Astrocyte of the spinal cord (primary cell): ENCODE results near the gene FAM234A.

Experiments used
- DNase-seq: peaks from one replicate; pipeline ENCODE4 v3.0.0; 2011; ENCODE audit warnings: low read depth, low spot score
- H3K4me3 ChIP-seq: 2 replicates; pipeline ENCODE4 v1.5.1; 2011; ENCODE audit warnings: low read depth, mild to moderate bottlenecking, low read length, moderate library complexity
- in situ Hi-C: cut with HindIII; loops from 2 replicates; pipeline ENCODE4 v1.10.0; 2017; ENCODE audit warnings: low sequenced_read_pairs
- TF ChIP-seq, protein P1 (sequence below): IDR thresholded peaks from 2 replicates; pipeline ENCODE4 v1.5.1; 2012; ENCODE audit warnings: low read depth, mild to moderate bottlenecking, low read length, inconsistent platforms

Gene FAM234A

GRCh38 chr16:275786-276232 lies 41.2 kb downstream of the FAM234A start, which contains the start of gene RGS11:
Gene RGS11 (minus strand): TSS chr16:275944. CDS start chr16:275911, 33 bp downstream.
- H3K4me3 ChIP-seq, result peak within 1 kb of the TSS; percentile 25
- DNase-seq, result no peak
- TF ChIP-seq, protein P1, sequence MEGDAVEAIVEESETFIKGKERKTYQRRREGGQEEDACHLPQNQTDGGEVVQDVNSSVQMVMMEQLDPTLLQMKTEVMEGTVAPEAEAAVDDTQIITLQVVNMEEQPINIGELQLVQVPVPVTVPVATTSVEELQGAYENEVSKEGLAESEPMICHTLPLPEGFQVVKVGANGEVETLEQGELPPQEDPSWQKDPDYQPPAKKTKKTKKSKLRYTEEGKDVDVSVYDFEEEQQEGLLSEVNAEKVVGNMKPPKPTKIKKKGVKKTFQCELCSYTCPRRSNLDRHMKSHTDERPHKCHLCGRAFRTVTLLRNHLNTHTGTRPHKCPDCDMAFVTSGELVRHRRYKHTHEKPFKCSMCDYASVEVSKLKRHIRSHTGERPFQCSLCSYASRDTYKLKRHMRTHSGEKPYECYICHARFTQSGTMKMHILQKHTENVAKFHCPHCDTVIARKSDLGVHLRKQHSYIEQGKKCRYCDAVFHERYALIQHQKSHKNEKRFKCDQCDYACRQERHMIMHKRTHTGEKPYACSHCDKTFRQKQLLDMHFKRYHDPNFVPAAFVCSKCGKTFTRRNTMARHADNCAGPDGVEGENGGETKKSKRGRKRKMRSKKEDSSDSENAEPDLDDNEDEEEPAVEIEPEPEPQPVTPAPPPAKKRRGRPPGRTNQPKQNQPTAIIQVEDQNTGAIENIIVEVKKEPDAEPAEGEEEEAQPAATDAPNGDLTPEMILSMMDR, result no peak
- in situ Hi-C loops, result no loop called here

DNA sequence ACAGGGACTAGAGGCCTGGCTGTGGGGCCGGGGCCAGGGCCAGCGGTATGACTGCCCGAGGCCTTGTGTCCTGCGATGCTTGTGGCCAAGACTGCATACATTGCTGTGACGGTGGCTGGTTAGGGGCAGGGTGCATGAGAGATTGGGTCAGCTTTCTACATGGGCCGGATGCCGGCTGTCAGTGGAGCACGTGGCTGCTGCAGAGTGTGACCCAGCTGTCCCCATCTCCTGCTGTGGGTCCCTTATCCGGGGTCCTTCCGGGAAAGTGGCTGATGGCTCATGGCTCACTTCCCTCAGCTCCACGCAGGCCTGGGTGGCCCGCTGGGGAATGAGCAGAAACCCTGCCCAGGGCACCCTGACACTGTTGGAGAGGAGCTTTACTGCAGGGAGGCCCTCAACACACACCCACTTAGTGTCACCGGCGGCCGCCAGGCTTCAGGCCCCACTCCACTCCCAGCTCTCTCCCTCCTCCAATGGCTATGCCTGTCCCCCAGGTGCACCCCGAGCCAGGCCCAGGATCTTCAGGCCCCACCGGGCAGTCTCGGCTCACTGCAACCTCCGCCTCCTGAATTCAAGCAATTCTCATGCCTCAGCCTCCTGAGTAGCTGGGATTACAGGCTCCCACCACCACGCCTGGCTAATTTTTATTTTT lies 41.9 kb downstream of the FAM234A start:
- in situ Hi-C loops, result no loop called here
- no peak for DNase-seq
- H3K4me3 ChIP-seq, result no peak overlapping the region
- TF ChIP-seq, protein P1, result no peak

DNA sequence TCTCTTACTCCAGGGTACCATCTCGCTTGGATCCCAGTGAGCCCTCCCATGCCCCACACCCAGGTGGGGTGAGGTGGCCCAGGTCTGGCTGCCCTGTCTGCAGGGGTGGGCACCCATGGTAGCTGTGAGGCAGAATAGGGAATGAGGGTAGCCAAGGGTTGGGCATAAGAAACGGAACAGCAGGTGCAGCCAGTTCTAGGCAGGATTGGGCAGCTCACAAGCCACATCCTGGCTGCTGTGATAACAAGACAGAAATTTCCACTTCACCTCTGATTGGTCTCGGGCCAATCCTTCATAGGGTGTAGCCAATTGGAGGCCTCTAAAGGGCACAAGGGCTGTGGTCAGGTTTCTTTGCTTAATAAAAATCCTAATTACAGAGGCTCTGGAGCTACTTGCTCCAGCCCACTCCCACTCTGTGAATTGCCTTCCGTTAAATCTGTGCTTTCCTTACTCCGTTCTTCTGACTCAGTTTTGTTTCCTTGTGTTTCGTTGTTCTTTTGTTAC lies 44.3 kb downstream of the FAM234A start:
- in situ Hi-C loops, result no loop called here
- DNase-seq, result no peak
- no peak overlapping the region for H3K4me3 ChIP-seq
- TF ChIP-seq, protein P1, result no peak

DNA sequence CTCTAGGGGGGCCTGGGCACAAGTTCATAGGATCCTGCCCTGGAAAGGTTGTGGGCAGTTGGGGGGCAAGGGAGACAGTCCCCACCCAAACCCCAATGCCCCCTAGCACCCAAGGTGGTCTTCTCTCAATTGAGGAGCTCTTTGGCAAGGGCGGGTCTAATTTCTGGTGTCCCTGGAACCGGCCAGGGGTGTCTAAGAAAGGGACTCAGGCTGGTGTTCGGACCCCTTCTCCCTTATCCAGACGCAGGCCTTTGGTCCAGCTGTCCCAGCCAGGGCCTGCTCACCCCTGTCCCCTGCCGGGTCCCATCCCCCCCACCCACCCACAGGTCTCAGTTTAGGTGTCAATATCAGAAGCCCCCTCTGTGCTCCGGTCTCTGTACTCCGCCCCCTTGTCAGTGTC lies 44.9 kb downstream of the FAM234A start:
- H3K4me3 ChIP-seq, result no peak overlapping the region
- DNase-seq, result no peak
- TF ChIP-seq, protein P1, result no peak
- in situ Hi-C loops, result no loop called here

DNA sequence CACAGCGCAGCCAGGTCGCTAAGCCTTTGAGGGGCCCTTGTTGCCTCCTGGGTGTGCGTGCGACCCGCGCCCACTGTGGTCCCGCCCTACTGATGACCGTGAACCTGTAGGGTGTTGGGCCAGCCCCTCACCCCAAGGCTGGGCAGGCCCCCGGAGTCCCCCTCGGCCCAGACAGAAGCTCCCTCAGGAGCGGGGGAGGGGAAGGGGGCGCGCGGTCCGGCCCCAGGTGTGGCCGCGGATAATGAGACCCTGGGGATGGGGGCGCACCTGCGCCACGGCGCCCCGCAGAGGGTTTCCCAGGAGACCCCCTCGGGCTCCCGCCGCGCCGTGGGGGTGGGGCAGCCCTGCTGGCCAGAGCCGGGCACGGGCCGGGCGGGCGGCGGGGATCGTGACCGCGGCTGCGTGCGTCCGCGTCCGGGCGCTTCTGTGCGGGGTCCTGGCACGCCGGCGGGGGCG lies 45.4 kb downstream of the FAM234A start:
- no peak for DNase-seq
- in situ Hi-C loops, result no loop called here
- TF ChIP-seq, protein P1, result no peak
- H3K4me3 ChIP-seq, result no peak overlapping the region

DNA sequence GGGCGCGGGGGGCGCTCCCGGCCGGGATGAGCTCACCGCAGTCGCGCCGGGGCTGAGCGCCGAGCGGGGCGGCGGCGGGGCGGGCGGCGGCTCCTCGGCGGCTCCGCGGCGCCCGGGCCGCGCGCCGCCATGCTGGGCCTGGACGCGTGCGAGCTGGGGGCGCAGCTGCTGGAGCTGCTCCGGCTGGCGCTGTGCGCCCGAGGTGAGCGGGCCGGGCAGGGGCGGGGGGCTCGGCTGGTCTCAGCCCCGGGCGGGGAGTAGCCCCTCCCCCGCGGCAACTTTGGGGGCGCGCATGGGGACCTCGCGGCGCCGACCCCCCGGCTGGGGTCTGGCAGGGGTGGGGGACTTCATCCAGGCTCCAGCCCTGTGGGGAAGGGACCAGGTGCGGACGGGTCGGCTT lies 45.9 kb downstream of the FAM234A start, which contains the start of gene ARHGDIG:
ARHGDIG (plus strand) TSS at position 40 of the 400 bp plus-strand sequence; CDS start at position 130, 90 bp downstream.
- DNase-seq, result no peak
- in situ Hi-C loops, result no loop called here
- peak within 1 kb of the TSS; percentile 5 for H3K4me3 ChIP-seq
- TF ChIP-seq, protein P1, result no peak
